Spleen (tissue), 7 donors: ENCODE data around the gene SPIRE1.

Experiments used
- POLR2AphosphoS5 ChIP-seq, 3 donors: sonication (generic); formaldehyde crosslinking; IDR thresholded peaks; one replicate each; pipeline ENCODE4 v1.5.1; 2017; ENCODE audit warnings: antibody characterized with exemption in 3 of 3
- TF ChIP-seq, protein P1 (sequence below), 11 experiments: fragments of 200-600 bp in 7 of 11; fragments of 450-650 bp in 4 of 11; sonication (generic) in 4 of 11; IDR thresholded peaks in 8 of 11; conservative IDR thresholded peaks in 3 of 11; 1 replicate in 7 of 11; 2 replicates in 4 of 11; pipeline versions ENCODE4 v1.4.0 to v1.8.0; 2016 to 2021; ENCODE audit warnings: antibody characterized with exemption in 11 of 11, inconsistent platforms in 4 of 11, mild to moderate bottlenecking in 1 of 11
- donor health status: DM: no; HTN: no; CAD: no; lungs with moderate emphysema.
- donor health status: DM: no; HTN: no; CAD: no.
- donor health status: DM: no; HTN: no; CAD: no.

DNA sequence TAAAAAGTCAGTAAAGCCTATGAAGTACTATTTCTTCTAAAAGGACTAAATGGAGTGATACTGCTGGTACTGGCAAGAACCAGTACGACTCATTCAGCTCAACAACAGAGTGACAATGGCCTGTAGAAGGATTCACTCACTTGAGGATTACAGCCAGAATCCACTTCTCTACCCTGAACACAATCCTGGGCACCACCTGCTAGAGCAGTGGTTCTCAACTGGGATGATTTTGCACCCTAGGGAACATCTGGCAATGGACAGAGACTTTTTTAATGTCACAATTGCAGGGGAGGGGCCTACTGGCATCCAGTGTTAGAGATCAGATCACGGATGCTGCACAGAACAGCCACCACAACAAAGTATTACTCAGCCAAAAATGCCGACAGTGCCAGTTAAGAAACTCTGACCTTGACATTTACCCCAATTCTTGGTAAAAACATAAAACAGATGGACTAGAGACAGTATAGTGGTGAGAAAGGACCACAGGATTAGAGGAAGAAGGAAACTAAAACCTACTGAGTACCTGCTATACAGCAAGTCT lies 5.0 kb downstream of the SPIRE1 start:
- TF ChIP-seq, protein P1, sequence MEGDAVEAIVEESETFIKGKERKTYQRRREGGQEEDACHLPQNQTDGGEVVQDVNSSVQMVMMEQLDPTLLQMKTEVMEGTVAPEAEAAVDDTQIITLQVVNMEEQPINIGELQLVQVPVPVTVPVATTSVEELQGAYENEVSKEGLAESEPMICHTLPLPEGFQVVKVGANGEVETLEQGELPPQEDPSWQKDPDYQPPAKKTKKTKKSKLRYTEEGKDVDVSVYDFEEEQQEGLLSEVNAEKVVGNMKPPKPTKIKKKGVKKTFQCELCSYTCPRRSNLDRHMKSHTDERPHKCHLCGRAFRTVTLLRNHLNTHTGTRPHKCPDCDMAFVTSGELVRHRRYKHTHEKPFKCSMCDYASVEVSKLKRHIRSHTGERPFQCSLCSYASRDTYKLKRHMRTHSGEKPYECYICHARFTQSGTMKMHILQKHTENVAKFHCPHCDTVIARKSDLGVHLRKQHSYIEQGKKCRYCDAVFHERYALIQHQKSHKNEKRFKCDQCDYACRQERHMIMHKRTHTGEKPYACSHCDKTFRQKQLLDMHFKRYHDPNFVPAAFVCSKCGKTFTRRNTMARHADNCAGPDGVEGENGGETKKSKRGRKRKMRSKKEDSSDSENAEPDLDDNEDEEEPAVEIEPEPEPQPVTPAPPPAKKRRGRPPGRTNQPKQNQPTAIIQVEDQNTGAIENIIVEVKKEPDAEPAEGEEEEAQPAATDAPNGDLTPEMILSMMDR (IDR thresholded peaks at IDR 0.05 in 8 of 11, conservative IDR thresholded peaks at IDR 0.05 in 3 of 11), result no peak
- no peak for TF ChIP-seq POLR2AphosphoS5 (IDR thresholded peaks at IDR 0.05)
